GM13976 (cell line): ENCODE results near the gene GPC6.

Experiments
- DNase-seq: peaks from one replicate; pipeline ENCODE4 v3.0.0; 2012; ENCODE audit warnings: low spot score
- CTCF ChIP-seq: IDR thresholded peaks from 2 replicates; pipeline ENCODE4 v1.5.1; 2012; ENCODE audit warnings: borderline replicate concordance, mild to moderate bottlenecking; ENCODE audit not compliant: insufficient read depth; ENCODE audit errors: extremely low read depth, missing control alignments, control extremely low read depth
- in situ Hi-C: fragments of 300-500 bp; cut with MboI; formaldehyde crosslinking; loops from one replicate; pipeline ENCODE4 v1.12.0; 2022; ENCODE audit warnings: low sequenced_read_pairs, mixed read lengths, inconsistent platforms; ENCODE audit not compliant: unreplicated experiment

The GPC6 gene

GRCh38 chr13:94196413-94196812 lies 969.8 kb downstream of the GPC6 start:
- in situ Hi-C loops: no loop called here
- DNase-seq: no peak
- TF ChIP-seq CTCF: no peak

- TF ChIP-seq CTCF: no peak
- DNase-seq: no peak
- in situ Hi-C loops: no loop called here
Observed at GRCh38 chr13:94198681-94199080, 972.1 kb downstream of the GPC6 start.

DNA sequence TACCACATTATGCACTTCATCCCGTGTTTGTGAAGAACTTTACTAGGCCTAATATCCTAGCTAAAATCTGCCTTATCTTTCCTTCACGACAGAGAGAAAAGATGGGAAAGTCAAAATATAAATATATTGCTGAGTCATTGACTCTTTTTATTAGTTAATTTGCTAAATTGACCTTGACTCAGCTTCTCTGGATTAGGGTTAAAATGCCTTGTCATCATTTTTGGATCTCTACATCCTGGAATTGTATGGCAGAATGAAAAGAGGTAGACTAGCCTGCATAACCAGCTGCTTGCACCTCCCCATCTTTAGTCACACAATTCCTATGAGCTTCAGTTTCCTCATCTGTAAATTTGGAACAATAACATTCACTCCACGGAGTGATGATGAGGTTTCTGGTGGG lies 972.5 kb downstream of the GPC6 start:
- in situ Hi-C loops: no loop called here
- DNase-seq: no peak
- no peak for TF ChIP-seq CTCF

- in situ Hi-C loops: no loop called here
- TF ChIP-seq CTCF: no peak
- DNase-seq: no peak
Observed at GRCh38 chr13:94201022-94201421, 974.4 kb downstream of the GPC6 start.

DNA sequence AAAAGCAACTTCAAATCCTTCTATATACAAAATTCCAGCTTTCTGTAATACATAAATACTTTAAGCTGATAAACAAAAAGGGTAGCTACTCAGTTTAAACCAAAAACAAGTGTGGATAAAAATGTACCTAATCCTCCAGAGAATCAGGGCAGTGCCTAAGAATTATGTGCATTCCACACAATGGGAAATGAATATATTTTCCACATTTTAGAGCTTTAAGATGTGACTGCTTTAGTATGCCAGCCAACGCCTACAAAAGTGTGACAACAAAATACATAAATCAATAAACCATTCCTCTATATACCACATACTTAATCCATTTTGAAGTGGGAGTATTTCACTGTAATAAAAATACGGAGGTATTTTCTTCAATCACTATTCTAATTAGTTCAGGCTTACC lies 977.6 kb downstream of the GPC6 start:
- in situ Hi-C loops: no loop called here
- no peak for DNase-seq
- no peak for TF ChIP-seq CTCF

DNA sequence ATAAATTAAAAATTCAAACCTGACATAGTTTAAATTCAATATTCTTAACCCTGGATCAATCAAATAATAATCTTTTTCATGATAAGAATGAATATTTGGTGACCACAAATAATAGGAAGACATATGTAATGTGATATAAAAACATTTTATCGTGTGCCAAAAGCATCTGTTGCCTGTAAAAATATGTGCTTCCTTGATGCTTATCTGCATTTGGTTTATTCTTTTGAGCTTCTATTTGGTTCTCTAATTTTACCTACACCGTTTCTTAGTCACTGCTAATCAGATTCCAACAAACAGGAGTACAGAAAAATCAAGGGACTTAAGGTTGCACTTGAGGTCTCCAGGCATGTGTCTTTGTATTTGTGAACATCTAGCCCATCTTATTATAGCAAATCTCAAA lies 978.3 kb downstream of the GPC6 start:
- no peak for TF ChIP-seq CTCF
- no peak for DNase-seq
- in situ Hi-C loops: no loop called here

DNA sequence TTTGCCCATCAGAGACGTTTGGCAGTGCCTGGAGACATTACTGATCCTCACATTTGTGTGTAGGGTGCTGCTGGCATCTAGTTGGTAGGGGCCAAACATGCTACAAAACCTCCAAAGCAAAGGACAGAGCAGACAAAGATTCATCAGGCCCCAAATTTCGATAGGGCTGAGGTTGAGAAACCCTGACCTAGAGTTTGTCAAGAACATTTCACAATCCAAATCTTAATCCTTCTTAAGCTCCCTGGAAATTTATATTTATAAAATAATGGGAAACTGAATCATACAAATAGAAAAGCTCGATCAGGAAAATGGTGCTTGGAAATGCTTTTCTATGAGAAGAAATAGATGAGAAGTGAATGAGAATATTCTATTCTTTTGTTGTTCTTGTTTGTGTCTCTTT lies 979.3 kb downstream of the GPC6 start:
- no peak for DNase-seq
- in situ Hi-C loops: no loop called here
- no peak for TF ChIP-seq CTCF
